ENCODE results near the gene HGS. TPM values are rescaled to one million over a fixed set of nuclear protein-coding genes. Genes with fewer than 3 reads are reported as not detected.
"Not testable (repeated sequence)": the region's sequence is repeated elsewhere in the genome, so short reads cannot be mapped to it uniquely, and the experiment has no call there.

The HGS gene
- total RNA-seq, 1 experiment from 2014 or later, result 240 TPM

- ChIA-PET POLR2A (no interaction called here), CTCF (no interaction called here)
- H3K36me3 ChIP-seq (ENCODE audit: control insufficient read depth, insufficient read depth, low read length), result peaks cover 4% of the 10 kb centered on the region
Measured at GRCh38 chr17:81672954-81673353, 10.9 kb upstream of the HGS start.

DNA sequence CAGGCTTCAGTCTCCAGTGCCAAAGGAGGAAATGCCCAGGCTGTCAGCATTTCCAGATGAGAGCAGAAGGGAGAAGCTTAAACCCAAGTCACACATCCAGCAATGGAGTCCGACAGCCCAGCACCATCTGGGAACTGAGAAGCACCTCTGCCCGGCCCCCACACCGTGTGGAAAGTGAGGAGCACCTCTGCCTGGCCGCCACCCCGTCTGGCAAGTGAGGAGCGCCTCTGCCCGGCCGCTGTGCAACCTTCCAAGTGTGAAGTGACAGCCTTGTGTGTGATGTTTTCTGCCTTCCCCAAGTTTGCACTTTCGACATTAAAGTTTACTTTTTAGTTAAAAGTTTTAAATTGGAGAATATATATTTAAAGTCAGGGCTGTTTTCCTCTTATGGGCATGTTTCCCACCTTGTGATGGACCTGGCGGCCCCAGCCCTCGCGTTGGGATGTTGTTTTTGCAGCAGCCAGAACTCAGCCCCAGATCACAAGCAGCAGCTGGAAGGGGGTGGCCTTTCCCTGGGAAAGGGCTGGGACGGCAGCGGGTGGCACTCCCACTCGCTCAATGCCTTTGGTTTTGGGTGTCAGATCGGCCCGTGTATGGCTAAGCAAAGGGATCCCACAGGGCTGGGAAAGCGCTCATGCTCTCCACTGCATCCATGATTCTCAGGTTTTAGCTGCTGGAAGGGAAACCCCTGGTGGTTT, 10.1 kb upstream of the HGS start:
- no peak for ATAC-seq
- TF ChIP-seq SIN3A (IDR thresholded peaks at IDR 0.05; ENCODE audit: borderline replicate concordance, insufficient read depth, low read depth, low read length) (no peak), POLR2AphosphoS5 (IDR thresholded peaks at IDR 0.05; ENCODE audit: low read depth, low read length) (0 out of 2 replicates have a peak, but pooled peaks have one; percentile 39), CTCF (IDR thresholded peaks at IDR 0.05) (no peak), TCF7L2 (IDR thresholded peaks at IDR 0.05; ENCODE audit: low read depth, low read length) (no peak)
- TF ChIP-seq, protein P1, sequence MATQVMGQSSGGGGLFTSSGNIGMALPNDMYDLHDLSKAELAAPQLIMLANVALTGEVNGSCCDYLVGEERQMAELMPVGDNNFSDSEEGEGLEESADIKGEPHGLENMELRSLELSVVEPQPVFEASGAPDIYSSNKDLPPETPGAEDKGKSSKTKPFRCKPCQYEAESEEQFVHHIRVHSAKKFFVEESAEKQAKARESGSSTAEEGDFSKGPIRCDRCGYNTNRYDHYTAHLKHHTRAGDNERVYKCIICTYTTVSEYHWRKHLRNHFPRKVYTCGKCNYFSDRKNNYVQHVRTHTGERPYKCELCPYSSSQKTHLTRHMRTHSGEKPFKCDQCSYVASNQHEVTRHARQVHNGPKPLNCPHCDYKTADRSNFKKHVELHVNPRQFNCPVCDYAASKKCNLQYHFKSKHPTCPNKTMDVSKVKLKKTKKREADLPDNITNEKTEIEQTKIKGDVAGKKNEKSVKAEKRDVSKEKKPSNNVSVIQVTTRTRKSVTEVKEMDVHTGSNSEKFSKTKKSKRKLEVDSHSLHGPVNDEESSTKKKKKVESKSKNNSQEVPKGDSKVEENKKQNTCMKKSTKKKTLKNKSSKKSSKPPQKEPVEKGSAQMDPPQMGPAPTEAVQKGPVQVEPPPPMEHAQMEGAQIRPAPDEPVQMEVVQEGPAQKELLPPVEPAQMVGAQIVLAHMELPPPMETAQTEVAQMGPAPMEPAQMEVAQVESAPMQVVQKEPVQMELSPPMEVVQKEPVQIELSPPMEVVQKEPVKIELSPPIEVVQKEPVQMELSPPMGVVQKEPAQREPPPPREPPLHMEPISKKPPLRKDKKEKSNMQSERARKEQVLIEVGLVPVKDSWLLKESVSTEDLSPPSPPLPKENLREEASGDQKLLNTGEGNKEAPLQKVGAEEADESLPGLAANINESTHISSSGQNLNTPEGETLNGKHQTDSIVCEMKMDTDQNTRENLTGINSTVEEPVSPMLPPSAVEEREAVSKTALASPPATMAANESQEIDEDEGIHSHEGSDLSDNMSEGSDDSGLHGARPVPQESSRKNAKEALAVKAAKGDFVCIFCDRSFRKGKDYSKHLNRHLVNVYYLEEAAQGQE (IDR thresholded peaks at IDR 0.05; ENCODE audit: insufficient read depth in 1 of 2, low read depth in 2 of 2, low read length in 1 of 2), result no peak
- Histone ChIP-seq H3K4me3 (ENCODE audit: low read depth in 2 of 2, low read length in 2 of 2) (no peak overlapping the region), H3K27ac (ENCODE audit: low read length) (no peak overlapping the region), H3K36me3 (ENCODE audit: control insufficient read depth, insufficient read depth, low read length) (peaks cover 4% of the 10 kb centered on the region), H3K27me3 (ENCODE audit: control insufficient read depth, insufficient read depth, low read length) (no peaks in the 10 kb centered on the region), H3K9me3 (ENCODE audit: control insufficient read depth, insufficient read depth, low read depth, low read length) (no peaks in the 10 kb centered on the region), H3K4me1 (ENCODE audit: control insufficient read depth, insufficient read depth, low read length) (peaks cover 4% of the 10 kb centered on the region; the same call in 1 of the 2 replicates)
- ChIA-PET CTCF (no interaction called here), POLR2A (no interaction called here)
- in situ Hi-C loops (cut with HindIII; ENCODE audit: low pct_unique_long_range_greater_than_20kb, low sequenced_read_pairs) (no loop called here), intact Hi-C loops (cut with micrococcal nuclease; ENCODE audit: unreplicated experiment) (no loop called here)
- BruUV-seq (replicated peaks), result no TSS peak
- no peak for DNase-seq (ENCODE audit: low read depth, low spot score)

More at GRCh38 chr17:81672954-81673353, 10.9 kb upstream of the HGS start:
- TF ChIP-seq TCF7L2 (IDR thresholded peaks at IDR 0.05; ENCODE audit: low read depth, low read length), result no peak
- no peak for TF ChIP-seq POLR2AphosphoS5 (IDR thresholded peaks at IDR 0.05; ENCODE audit: low read depth, low read length)
- DNase-seq (ENCODE audit: low read depth, low spot score) (no peak), ATAC-seq (no peak)
- Histone ChIP-seq H3K4me1 (ENCODE audit: control insufficient read depth, insufficient read depth, low read length) (peaks cover 11% of the 10 kb centered on the region), H3K9me3 (ENCODE audit: control insufficient read depth, insufficient read depth, low read depth, low read length) (no peaks in the 10 kb centered on the region), H3K27ac (ENCODE audit: low read length) (no peak overlapping the region), H3K4me3 (ENCODE audit: low read depth in 2 of 2, low read length in 2 of 2) (no peak overlapping the region), H3K27me3 (ENCODE audit: control insufficient read depth, insufficient read depth, low read length) (no peaks in the 10 kb centered on the region)
- BruUV-seq (replicated peaks), result no TSS peak
- in situ Hi-C loops (cut with HindIII; ENCODE audit: low pct_unique_long_range_greater_than_20kb, low sequenced_read_pairs), result no loop called here
- intact Hi-C loops (cut with micrococcal nuclease; ENCODE audit: unreplicated experiment), result no loop called here

- CTCF ChIA-PET, result interaction anchor here (0.6 to 1.1 kb wide), 3 partner anchors 8 to 155 kb away, joined by 3 to 5 read pairs (median 3); partner anchors contain the start of genes ARL16 and HGS
- ATAC-seq, result peak; percentile 14
- H3K27ac ChIP-seq (ENCODE audit: low read length), result not testable (repeated sequence)
Measured at GRCh38 chr17:81675515-81676221, 8.1 kb upstream of the HGS start.

More at GRCh38 chr17:81675515-81676221, 8.1 kb upstream of the HGS start:
- DNase-seq (ENCODE audit: low read depth, low spot score); H3K4me1 ChIP-seq (ENCODE audit: control insufficient read depth, insufficient read depth, low read length); H3K27me3 ChIP-seq (ENCODE audit: control insufficient read depth, insufficient read depth, low read length); in situ Hi-C loops (cut with HindIII; ENCODE audit: low pct_unique_long_range_greater_than_20kb, low sequenced_read_pairs); H3K36me3 ChIP-seq (ENCODE audit: control insufficient read depth, insufficient read depth, low read length); H3K4me3 ChIP-seq (ENCODE audit: low read depth in 2 of 2, low read length in 2 of 2); BruUV-seq (replicated peaks); H3K9me3 ChIP-seq (ENCODE audit: control insufficient read depth, insufficient read depth, low read depth, low read length); intact Hi-C loops (cut with micrococcal nuclease; ENCODE audit: unreplicated experiment): not testable (repeated sequence)
- POLR2A ChIA-PET, result interaction anchor here (1.2 kb wide), 1 partner anchor 20 kb away, joined by 3 read pairs; no protein-coding TSS in a partner anchor

Data from Panc1 (cell line).